ENCODE data around the gene TMUB1. TPM values are rescaled to one million over a fixed set of nuclear protein-coding genes. Genes with fewer than 3 reads are reported as not detected.
A peak's percentile ranks its signal among the peaks of the same experiment; 100 is the strongest.

Gene TMUB1
- total RNA-seq, 1 experiment from 2014 or later = 45.4 TPM

- H2AFZ ChIP-seq (ENCODE audit: low read length) = no peak overlapping the region
- peak overlapping the region; percentile 30 for H3K9ac ChIP-seq (ENCODE audit: extremely low read depth, insufficient read length, low read length)
- no peak overlapping the region for H2BK15ac ChIP-seq (ENCODE audit: low read depth, low read length)
- H3K27me3 ChIP-seq (ENCODE audit: insufficient read depth, low read length) = no peaks in the 10 kb centered on the region; the same call in 1 of the 2 replicates
- no peaks in the 10 kb centered on the region for H4K20me1 ChIP-seq (ENCODE audit: control insufficient read depth, insufficient read depth, insufficient read length)
- Mint-ChIP-seq H3K4me3 (peak overlapping the region; percentile 67 to 91), H3K36me3 (ENCODE audit: insufficient read depth in 1 of 3, low read depth in 3 of 3) (peaks cover 17 to 30% (median 26%) of the 10 kb centered on the region in 3 experiments; a peak in 6 of 7 replicates), H3K4me1 (peaks cover 31 to 39% of the 10 kb centered on the region in 2 experiments), H3K27me3 (ENCODE audit: low read depth) (no peaks in the 10 kb centered on the region), H3K27ac (peak overlapping the region in 1 of 3 experiments; percentile 87; a peak in 3 of 7 replicates), H3K9me3 (no peaks in the 10 kb centered on the region; a peak in 1 of 5 replicates)
- no peaks in the 10 kb centered on the region for H3K79me1 ChIP-seq (ENCODE audit: insufficient read depth, low read depth, low read length, poor library complexity, severe bottlenecking)
- peak; percentile 98 for DNase-seq
- no peak overlapping the region for H3K23ac ChIP-seq (ENCODE audit: insufficient read length, low read depth, low read length)
- H3K18ac ChIP-seq (ENCODE audit: insufficient read length, low read depth, low read length) = peak overlapping the region; percentile 43
- no peak overlapping the region for H2BK120ac ChIP-seq (ENCODE audit: low read depth, low read length, poor library complexity, severe bottlenecking)
- H3K56ac ChIP-seq (ENCODE audit: insufficient read length, low read depth, low read length) = no peak overlapping the region
- no peak overlapping the region for H2BK12ac ChIP-seq (ENCODE audit: insufficient read length, low read depth, low read length)
- H2BK20ac ChIP-seq (ENCODE audit: low read depth, low read length, poor library complexity, severe bottlenecking) = no peak overlapping the region
- no peak overlapping the region for H3K27ac ChIP-seq (ENCODE audit: insufficient read length, low read depth, low read length)
- no peak overlapping the region for H4K8ac ChIP-seq (replicated peaks; ENCODE audit: insufficient read length, low read depth, low read length)
- H3K4me1 ChIP-seq (ENCODE audit: insufficient read depth, low read length) = peaks cover 8% of the 10 kb centered on the region
- H3K9me3 ChIP-seq (ENCODE audit: control insufficient read depth, low read depth, low read length) = no peaks in the 10 kb centered on the region
- no peak overlapping the region for H4K91ac ChIP-seq (ENCODE audit: insufficient read length, low read depth, low read length)
- no peak overlapping the region for H2BK5ac ChIP-seq (ENCODE audit: insufficient read length, low read length)
- H3K79me2 ChIP-seq (ENCODE audit: insufficient read depth, low read length) = no peaks in the 10 kb centered on the region
- peak overlapping the region; percentile 58 for H3K4me2 ChIP-seq (ENCODE audit: insufficient read depth, insufficient read length, low read length)
- H3K14ac ChIP-seq (ENCODE audit: insufficient read depth, low read length) = peak overlapping the region; percentile 61; the same call in 1 of the 2 replicates
- TF ChIP-seq, protein P1, sequence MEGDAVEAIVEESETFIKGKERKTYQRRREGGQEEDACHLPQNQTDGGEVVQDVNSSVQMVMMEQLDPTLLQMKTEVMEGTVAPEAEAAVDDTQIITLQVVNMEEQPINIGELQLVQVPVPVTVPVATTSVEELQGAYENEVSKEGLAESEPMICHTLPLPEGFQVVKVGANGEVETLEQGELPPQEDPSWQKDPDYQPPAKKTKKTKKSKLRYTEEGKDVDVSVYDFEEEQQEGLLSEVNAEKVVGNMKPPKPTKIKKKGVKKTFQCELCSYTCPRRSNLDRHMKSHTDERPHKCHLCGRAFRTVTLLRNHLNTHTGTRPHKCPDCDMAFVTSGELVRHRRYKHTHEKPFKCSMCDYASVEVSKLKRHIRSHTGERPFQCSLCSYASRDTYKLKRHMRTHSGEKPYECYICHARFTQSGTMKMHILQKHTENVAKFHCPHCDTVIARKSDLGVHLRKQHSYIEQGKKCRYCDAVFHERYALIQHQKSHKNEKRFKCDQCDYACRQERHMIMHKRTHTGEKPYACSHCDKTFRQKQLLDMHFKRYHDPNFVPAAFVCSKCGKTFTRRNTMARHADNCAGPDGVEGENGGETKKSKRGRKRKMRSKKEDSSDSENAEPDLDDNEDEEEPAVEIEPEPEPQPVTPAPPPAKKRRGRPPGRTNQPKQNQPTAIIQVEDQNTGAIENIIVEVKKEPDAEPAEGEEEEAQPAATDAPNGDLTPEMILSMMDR (conservative IDR thresholded peaks at IDR 0.05) = peak; percentile 9; the same call in 1 of the 3 replicates
- peaks cover 32% of the 10 kb centered on the region for H3K23me2 ChIP-seq (ENCODE audit: insufficient read length, low read depth, low read length, poor library complexity, severe bottlenecking)
- H2AK5ac ChIP-seq (ENCODE audit: insufficient read length, low read length) = no peak overlapping the region
- WGBS (ENCODE audit: extremely low coverage, insufficient read length, low lambda C conversion rate) = no CpG with 5 or more reads among the region's 43 CpGs
- H4K5ac ChIP-seq (ENCODE audit: insufficient read length, low read depth, low read length) = no peak overlapping the region
- H3K4ac ChIP-seq (ENCODE audit: low read depth, low read length) = no peak overlapping the region
- no peak overlapping the region for H3T11ph ChIP-seq (ENCODE audit: low read length)
Observed at GRCh38 chr7:151062399-151063211, 20.7 kb downstream of the TMUB1 start.

Data from H9 (cell line).